NCI-H1105 treated with DMSO at 0.1 percent for 48 hours (cell line): ENCODE measurements around the gene ADCY2.

Experiments
- DNase-seq: peaks from one replicate; lab custom pipeline; 2025; lab: John Stamatoyannopoulos, UW

The ADCY2 gene

DNA sequence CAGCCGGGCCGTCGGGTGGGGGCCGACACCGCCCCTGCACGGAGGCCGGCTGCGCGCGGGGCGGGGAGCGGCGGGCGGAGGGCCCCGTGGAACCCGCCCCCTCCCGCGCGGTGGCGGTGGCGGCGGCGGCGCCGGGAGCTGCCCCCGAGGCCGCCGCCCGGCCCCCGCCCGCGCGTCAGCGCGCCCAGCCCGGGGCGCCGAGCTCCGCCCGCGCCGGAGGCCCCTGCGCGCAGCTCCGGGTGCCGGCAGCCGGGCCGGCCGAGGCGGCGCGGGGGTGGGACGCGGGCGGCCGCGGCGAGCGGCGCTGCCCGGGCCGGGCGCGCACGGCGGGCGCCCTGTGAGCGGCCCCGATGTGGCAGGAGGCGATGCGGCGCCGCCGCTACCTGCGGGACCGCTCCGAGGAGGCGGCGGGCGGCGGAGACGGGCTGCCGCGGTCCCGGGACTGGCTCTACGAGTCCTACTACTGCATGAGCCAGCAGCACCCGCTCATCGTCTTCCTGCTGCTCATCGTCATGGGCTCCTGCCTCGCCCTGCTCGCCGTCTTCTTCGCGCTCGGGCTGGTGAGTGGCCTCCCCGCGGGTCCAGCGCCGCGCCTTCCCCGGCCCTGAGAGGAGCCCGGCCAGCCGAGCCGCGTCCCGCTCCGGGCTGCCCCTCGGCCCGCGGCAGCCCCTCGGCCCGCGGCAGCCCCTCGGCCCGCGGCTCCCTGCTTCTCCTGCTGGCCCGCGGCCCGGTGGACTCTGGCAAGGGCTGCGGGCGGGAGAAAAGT lies at the start of gene ADCY2:
TSS of gene ADCY2 (plus strand) at position 192 of the 766 bp plus-strand sequence. CDS start at position 351, 159 bp downstream.
- peak; percentile 38 for DNase-seq

DNA sequence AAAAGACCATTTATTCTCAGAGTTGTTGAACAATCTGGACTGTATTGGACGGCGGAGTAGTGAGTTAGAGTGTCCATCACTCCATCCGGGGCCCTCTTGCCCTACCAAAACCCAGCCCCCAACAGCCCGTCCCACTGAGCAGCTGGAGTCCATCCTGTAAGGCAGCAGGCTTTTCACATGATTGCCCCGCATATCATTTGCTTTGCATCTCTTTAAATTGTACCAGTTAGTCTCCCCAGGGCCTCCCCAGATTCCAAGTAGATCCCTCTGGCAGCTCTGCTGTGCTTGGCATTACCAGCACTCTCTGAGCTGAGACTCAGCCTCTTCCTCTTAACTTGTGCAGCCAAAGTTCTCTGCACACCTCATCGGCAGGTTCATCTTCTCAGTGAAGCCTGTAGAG lies 48.6 kb upstream of the ADCY2 start:
- no peak for DNase-seq

DNA sequence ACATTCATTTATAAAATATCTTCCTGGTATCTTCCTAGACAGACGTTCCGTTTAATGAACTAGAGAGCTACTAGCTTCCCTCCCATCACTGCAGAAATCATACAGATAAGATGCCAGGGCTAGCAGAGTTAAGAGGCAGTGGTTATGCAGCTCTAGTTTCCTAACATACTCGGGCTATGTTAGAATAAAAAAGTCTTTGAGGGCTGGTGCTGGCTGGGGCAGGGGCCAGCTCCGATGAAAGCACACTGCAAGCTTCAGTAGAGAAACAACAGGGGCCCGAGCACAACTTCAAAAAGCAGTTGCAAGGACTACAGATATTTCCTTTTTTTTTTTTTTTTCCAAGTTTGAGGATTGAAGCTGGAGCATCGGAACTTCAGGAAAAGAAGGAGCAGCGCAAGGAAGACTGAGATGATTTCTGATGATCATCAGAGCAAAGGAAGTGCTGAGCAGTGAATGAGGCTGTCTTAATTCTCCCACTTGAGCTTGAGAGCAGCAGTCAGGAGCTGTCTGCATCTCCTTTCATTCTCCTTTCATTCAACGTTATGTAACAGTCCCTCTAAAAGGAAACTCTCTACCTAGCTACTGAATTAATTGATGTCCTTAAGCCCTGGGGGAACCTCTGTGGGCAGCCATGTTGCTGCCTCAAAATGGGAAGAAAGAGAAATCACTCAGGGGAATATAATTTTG lies 47.6 kb upstream of the ADCY2 start:
- DNase-seq: no peak

DNA sequence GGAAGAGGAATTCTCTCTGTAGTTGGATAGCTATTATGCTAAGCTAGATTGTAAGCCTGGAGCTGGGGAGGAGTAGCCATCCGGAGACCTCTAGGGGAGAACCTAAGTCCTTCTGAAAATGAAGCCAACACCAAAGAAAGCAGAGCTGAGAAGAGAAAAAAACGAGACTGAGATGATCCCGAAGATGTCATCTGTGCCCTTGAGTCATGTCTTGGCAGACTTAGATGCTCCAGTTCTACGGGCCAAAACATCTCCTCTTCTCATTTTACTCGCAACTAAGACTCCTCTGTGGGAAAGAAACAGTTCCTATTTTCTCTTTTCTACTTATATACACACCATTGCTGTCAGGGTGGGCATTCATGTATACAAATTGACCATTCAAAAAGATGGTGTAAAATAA lies 34.3 kb upstream of the ADCY2 start:
- DNase-seq: no peak

DNA sequence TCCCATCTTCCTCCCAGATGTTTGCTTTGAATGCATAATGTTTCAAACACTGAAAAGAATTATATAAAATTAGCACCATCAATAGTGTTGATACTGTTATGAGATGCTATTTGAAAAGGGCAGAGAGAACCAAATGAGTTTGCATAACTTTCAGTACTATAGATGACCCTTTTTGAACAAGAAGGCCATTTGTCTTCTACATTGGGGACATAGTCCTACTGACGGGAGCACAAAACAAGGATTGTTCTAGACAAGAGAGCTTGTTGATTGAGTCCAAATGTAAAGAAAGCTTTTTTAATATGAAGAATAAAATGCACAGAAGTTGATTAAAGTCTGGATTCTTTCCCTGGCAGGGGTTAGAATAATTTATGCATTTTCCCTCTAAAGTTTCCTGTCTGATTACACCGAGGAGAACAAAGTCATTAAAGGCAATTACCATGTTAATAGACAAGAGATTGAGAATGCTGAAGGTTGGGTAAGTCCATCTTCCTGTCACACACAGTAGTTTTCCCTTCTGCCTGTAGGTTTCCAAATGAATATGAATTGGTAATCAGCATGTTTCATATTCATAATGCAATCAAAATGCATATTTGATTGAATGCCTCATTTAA lies 32.8 kb upstream of the ADCY2 start:
- no peak for DNase-seq

DNA sequence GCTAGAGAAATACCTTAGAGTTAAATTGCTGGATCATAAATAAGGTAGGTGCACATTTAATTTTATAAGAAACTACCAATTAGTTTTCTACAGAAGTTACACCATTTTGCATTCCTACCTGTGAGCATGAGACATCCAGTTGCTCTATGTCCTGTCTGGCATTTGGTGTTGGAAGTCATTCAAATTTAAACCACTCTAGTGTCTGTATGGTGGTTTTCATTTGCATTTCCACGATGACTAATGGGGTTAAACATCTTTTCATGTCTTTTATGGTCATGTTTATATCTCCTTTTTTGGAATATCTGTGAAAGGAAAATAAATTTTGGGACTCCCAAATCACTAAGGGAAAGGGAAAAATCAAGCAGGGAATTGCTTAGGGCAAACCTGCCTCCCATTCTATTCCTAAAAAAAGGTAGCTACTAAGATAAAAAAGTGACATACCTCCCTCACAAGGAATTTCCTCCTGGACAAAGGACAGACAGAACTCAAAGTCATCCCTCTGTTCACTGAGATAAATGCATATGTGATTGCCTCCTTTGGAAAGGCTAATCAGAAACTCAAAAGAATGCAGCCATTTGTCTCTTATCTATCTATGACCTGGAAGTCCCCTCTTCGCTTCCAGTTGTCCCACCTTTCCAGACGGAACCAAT lies 31.6 kb upstream of the ADCY2 start:
- DNase-seq: no peak

DNA sequence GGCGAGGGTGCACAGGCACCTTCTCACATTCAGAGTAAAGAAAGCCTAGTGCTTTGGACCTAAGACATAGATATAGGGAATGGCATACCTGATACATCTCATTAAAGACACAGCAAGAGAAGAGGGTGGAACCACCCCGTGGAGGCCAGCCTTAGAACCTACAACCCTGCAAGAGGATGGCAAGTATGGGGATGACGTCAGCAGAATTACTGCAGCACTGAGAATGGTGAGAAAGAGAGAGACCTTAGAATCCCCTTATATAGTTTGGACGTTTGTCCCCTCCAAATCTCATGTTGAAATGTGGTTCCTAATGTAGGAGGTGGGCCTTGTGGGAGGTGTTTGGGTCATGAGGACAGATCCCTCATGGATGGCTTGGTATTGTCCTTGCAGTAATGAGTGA lies 28.2 kb upstream of the ADCY2 start:
- no peak for DNase-seq

DNA sequence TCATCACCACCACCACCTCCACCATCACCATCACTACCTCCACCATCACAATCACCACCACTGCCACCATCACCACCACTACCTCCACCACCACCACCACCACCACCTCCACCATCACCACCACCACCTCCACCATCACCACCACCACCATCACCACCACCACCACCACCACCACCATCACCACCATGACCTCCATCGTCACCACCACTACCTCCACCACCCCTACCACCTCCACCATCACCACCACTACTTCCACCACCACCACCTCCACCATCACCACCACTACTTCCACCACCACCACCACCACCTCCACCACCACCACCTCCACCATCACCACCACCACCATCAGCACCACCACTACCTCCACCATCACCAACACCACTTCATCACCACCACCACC lies 23.5 kb upstream of the ADCY2 start:
- DNase-seq: no peak

DNA sequence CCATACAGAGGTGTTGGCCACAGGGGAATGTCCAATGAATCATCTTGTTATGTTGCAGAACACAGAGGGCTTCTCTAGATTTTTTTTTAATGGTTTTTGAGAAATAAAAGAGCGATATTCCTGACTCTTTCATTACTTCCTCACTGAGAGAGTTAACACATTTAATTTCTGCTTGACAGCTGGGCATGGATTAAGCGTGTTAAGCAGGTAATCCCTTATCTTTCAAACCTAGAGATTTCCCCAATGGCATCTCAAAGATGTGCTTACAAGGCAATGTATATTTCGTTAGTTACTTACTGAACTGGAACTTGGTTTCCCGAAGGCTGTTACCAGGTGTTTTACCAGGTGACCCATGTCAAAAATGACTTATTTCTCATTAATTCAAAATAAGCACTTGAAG lies 21.8 kb upstream of the ADCY2 start:
- no peak for DNase-seq

DNA sequence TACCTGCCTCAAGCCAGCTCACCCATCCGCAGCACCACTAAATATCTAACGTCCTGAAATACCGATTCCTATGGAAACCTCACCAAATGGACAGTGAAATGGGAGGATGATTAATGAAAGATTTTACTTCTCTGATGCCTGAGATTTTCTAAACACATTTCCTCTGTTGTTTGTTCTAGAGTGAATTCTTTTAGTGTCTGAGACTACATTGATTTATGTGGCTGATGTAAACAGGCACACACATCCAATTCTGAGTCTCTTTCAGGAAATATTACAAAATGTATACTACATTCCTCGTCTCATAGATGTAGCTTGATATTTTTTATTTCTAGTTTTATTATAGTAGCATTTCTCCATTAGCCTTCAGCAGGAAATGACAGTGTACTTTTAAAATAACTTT lies 20.5 kb upstream of the ADCY2 start:
- DNase-seq: no peak

DNA sequence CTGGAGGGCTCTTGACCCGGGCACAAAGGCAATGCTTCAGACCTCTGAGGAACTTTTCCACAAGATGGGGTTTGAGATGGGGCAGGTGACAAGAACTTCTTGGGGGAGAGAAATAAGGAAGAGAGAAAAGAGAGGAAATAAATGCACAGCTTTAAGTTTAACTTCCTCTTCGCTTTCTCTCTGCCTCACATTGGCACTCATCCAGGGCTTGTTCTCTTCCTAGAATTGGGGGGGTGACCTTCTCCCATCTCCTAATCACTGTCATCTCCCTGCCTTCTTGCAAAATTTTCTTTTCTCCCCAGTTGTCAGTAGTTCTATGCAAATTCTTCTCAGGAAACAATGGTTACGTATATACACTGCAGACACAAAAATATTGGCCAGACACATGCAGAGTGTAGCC lies 19.1 kb upstream of the ADCY2 start:
- no peak for DNase-seq

DNA sequence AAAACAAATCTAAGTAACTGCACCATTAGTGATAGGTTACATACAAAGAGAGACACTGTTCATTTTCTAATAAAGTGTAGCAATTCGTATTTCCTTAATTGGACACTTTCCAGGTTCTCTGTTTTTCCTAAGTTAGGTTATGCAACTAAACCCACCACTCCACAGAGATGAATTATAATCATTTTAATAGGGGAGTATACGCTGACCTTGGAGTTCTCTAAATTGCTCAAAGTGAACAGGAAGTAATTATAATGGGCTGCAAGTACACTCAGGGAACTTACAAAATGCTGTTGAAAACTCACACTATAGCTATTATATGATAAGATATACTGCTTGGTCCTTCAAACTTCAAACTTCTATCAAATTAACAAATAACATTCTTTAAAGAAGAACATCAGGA lies 18.2 kb upstream of the ADCY2 start:
- DNase-seq: no peak

DNA sequence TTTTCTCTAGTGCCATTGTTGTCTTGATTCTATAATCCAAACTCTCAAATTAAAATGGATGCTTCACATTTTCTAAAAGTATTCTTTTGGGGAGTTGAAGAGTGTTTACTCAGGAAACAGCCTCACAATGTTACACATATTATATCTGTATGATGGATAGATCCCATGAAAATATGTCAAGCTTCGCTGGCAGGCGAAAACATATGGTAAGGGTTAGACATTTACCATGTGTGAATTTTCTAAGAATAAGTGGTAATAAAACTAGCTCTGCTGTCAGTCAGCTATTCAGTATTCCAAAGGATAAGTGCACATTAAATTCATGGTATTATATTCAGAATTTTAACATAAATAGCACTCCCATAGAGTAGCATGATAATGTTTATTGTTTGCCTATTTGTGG lies 13.3 kb upstream of the ADCY2 start:
- DNase-seq: no peak

DNA sequence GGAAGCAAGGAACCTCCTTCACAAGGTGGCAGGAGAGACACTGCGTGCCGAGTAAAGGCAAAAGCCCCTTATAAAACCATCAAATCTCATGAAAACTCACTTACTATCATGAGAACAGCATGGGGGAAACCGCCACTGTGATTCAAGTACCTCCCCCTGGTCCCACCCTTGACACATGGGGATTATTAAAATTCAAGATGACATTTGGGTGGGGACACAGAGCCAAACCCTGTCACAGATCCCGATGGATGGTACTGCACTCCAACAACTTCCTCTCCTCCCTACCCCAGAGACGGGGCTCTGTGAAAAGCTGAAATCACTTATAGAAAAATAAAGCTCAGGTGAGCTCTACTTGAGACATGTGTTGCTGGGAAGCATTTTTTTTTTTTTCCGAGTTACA lies 10.3 kb upstream of the ADCY2 start:
- DNase-seq: no peak

DNA sequence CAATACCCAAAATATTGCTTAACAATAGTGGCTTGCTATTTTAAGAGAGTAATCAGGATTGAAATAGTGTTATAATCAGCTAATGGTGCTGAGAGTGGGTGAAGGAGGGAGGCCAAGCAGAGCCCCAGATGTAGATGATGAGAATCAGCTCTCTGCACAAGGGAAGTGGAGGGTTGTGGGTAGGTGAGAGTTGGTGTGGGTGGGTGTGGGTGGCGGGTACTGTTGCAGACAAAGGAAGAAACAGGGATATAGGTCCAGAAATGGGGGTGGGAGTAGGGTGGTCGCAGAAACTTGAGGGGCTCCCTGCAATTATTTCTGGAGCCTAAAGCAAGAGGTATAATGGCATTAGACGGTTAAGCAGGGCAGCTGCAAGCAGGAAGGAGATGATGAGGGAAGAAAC lies 7.4 kb upstream of the ADCY2 start:
- no peak for DNase-seq

DNA sequence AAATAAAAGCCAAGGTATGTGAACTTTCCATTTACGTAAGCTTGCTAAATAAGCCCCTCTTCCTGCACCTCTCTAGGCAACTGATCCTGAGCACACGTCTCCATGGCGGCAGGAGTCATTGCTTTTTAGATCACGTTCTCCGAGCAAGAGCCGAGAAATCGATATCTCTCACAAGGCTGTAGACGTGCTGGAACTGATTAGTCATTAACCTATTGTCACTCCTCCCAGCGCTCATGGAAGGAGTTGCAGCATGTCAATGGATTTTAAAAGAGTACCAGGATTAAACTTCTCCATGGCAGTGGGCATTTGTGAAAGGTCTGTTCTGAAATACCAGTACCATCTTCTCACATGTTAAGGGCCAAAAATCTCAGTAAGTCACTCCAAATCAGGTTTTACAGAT lies 4.7 kb upstream of the ADCY2 start:
- DNase-seq: no peak

DNA sequence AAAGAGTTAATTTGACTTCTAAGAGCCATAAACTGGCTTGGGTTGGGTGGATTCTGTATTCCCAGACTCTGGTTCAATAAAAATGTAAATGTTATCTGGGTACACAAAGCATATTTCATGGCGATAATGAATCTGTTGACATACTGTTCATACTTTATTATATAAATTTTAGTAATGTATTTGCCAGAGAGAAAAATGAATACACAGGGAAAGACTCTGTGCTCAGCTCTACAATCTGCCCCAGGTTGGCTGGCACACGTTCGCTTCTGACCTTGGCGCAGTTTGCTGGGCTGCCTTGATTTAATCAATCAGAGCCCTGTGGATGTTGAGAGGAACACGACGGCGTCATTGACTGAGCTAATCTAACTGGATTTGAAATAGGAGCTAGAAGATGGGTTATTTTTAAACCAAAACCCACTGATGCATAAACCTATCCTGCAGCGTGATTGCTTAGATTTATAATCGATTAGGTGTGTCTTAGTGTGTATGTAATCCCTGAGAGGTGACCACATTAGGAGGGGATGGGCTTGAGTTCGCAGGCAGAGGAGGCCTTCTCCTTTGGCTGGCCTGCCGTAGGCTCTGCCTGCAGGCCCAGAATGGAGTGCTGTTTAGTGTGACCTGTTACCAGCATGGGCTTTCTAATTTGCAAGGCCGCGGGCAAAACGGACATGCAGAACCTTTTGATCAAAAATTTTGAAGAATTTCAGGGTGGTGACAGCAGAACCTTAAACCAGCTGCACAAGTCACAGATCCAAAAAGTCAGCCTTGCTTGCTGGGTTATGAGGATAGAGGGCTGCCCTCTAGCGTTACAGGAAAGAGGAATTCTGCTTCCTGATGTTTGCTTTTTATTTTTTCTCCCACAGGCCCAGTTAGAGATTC lies 3.9 kb upstream of the ADCY2 start:
- peak; percentile 44 for DNase-seq

DNA sequence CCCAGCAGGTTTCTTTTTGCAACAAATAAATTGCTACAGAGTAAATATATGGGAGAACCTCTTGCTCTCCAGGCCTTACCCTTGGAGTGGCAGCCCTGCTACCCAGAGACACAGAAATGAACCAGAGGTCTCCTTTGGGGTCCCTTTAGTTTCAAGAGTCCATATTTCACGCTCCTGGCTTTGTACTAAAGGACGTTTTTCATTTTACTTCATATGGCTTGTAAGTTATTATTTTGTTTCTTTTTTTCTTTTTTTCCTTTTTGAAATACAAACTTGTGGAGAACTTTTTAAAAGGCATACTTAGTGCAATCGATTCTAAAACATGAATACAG lies 3.3 kb upstream of the ADCY2 start:
- no peak for DNase-seq

DNA sequence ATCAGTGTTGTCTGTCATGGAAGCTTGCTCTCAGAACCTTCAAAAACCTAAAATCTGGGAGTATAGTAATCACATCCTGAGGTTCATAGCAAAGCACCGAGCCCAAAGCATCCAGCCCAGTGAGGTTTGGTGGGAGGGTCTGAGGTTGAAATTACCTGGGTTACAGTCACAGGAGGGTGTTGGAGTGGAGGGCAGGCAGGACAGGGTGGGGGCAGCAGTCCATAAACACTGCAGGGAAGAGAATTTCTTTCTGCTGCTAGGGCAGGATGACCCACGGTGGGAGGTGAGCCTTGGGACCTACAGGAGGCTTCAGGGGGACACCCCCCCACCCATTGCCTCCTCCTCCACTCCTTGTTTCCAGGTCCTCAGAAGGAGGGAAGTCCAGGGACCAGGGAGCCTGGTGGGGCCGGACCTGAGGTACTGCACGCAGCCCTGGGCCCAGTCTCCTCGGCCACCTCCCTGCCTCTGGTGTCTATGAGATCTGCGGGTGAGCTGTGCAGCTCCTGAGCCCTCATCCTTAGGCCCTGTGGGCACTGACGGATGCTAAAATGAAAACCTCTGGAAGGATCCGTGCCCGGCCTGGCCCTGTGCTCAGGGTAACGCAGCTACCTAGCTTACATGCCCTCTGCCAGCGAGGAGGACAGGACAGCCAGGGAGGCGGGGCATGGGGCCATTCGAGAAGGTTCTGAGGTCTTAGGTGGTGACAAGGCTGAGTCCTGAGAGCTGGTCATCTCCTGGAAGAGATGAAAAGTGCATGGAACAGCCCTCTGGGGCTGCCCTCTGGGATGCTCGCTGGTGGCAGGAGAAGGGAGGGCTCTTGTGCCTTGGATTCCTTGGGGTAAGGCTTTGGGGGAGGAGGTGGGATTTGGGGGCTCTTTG lies 1.8 kb upstream of the ADCY2 start:
- no peak for DNase-seq

DNA sequence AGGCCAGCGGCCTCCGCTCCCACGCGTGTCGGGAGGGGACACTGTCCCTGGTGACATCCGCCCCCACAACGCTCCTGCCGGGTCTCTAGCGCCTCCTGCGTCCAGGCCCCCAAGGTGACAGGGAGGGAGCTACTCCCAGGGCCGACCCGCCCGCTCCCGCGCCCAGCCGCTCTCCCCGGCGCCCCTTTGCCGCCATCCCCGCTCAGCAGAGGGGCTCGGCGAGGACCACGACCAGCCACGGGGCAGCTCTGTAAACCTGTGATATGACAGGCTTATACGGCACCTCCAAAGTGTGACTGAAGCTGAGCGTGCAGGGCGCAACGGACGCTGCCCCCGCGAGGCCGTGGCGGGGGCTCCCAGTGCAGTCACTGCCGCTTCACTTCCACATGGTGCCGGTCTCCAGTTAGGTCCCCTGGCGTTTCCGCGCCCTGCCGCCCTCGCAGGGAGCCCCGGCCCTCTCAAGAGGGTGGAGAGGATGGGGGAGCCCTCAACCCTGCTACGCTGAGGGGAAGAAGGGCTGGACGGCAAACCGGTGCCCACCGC lies 978 bp upstream of the ADCY2 start:
- no peak for DNase-seq
